Spleen (tissue), 7 donors: ENCODE data around the gene CPTP.

Source experiments
- CTCF ChIP-seq, 11 experiments: fragments of 200-600 bp in 7 of 11; fragments of 450-650 bp in 4 of 11; sonication (generic) in 4 of 11; IDR thresholded peaks in 8 of 11; conservative IDR thresholded peaks in 3 of 11; 1 replicate in 7 of 11; 2 replicates in 4 of 11; pipeline versions ENCODE4 v1.4.0 to v1.8.0; 2016 to 2021; ENCODE audit warnings: antibody characterized with exemption in 11 of 11, inconsistent platforms in 4 of 11, mild to moderate bottlenecking in 1 of 11
- POLR2AphosphoS5 ChIP-seq, 3 donors: sonication (generic); formaldehyde crosslinking; IDR thresholded peaks; one replicate each; pipeline ENCODE4 v1.5.1; 2017; ENCODE audit warnings: antibody characterized with exemption in 3 of 3
- donor health status: DM: no; HTN: no; CAD: no; lungs with moderate emphysema.
- donor health status: DM: no; HTN: no; CAD: no.
- donor health status: DM: no; HTN: no; CAD: no.

GRCh38 chr1:1356796-1357401 is 32.3 kb downstream of the CPTP start:
- peak in 2 of 3 donors; percentile 37 to 42 for TF ChIP-seq POLR2AphosphoS5 (IDR thresholded peaks at IDR 0.05)
- no peak for TF ChIP-seq CTCF (IDR thresholded peaks at IDR 0.05 in 8 of 11, conservative IDR thresholded peaks at IDR 0.05 in 3 of 11)
